A673 (cell line): ENCODE data around the gene NDUFB1. TPM values are rescaled to one million over a fixed set of nuclear protein-coding genes. Genes with fewer than 3 reads are reported as not detected.

Experiments used
- BruUV-seq: library from RNA; stranded (reverse); fragments of 400-500 nt; replicated peaks from 2 replicates; lab custom pipeline; 2021; lab: Mats Ljungman, UMichigan
- CTCF ChIA-PET: fragments of 300-600 bp; sonication (Branson Sonifier 250); formaldehyde crosslinking; loops from one replicate; lab custom pipeline; 2022; ENCODE audit warnings: antibody characterized with exemption; lab: Charles Lee
- POLR2A ChIA-PET: fragments of 300-600 bp; sonication (Branson Sonifier 250); formaldehyde crosslinking; loops from one replicate; lab custom pipeline; 2022; ENCODE audit warnings: antibody characterized with exemption; ENCODE audit not compliant: low non-redundant PET; lab: Charles Lee
- DNase-seq: peaks from one replicate; pipeline ENCODE4 v3.0.0-alpha.2; 2015; ENCODE audit warnings: low spot score
- H3K27ac ChIP-seq: fragments of 200-600 bp; sonication (generic); 2 replicates; pipeline ENCODE4 v1.5.1; 2016; ENCODE audit warnings: mixed run types, low read depth, mild to moderate bottlenecking, mixed read lengths, antibody characterized with exemption, low read length; ENCODE audit not compliant: poor library complexity, severe bottlenecking
- H3K27me3 ChIP-seq: fragments of 200-600 bp; sonication (generic); replicated peaks from 2 replicates; pipeline ENCODE4 v1.6.1; 2017; ENCODE audit warnings: mixed run types, low read depth, mild to moderate bottlenecking, mixed read lengths, antibody characterized with exemption, low read length; ENCODE audit not compliant: insufficient read depth, poor library complexity
- H3K36me3 ChIP-seq: fragments of 200-600 bp; sonication (generic); 2 replicates; pipeline ENCODE4 v1.6.1; 2016; ENCODE audit warnings: mixed run types, mild to moderate bottlenecking, mixed read lengths, antibody characterized with exemption, low read length; ENCODE audit not compliant: insufficient read depth, poor library complexity, severe bottlenecking
- H3K4me1 ChIP-seq: fragments of 200-600 bp; sonication (generic); 2 replicates; pipeline ENCODE4 v1.6.1; 2017; ENCODE audit warnings: mixed run types, mild to moderate bottlenecking, mixed read lengths, antibody characterized with exemption, low read length; ENCODE audit not compliant: insufficient read depth, poor library complexity, severe bottlenecking
- H3K4me3 ChIP-seq: fragments of 200-600 bp; sonication (generic); 2 replicates; pipeline ENCODE4 v1.5.1; 2016; ENCODE audit warnings: low read depth, mixed run types, mild to moderate bottlenecking, mixed read lengths, low read length; ENCODE audit not compliant: poor library complexity, severe bottlenecking
- H3K9me3 ChIP-seq: fragments of 200-600 bp; sonication (generic); 2 replicates; pipeline ENCODE4 v1.6.1; 2016; ENCODE audit warnings: mixed run types, low read depth, mild to moderate bottlenecking, mixed read lengths, antibody characterized with exemption, low read length; ENCODE audit not compliant: poor library complexity, severe bottlenecking
- EZH2 ChIP-seq: fragments of 200-600 bp; sonication (generic); IDR thresholded peaks from 2 replicates; pipeline ENCODE4 v1.6.1; 2017; ENCODE audit warnings: borderline replicate concordance, low read depth, mild to moderate bottlenecking, mixed read lengths, antibody characterized with exemption, low read length; ENCODE audit not compliant: poor library complexity, severe bottlenecking
- intact Hi-C: fragments of 100-400 bp; cut with micrococcal nuclease; formaldehyde crosslinking; loops from one replicate; pipeline ENCODE4 v1.10.0; 2022; ENCODE audit not compliant: unreplicated experiment
- total RNA-seq: library from RNA; stranded (reverse); gene quantifications from 2 replicates; pipeline ENCODE4 v1.2.3, GENCODE V29; 2021
- TF ChIP-seq, protein P1 (sequence below): fragments of 300-800, 200-600 bp; sonication (generic); conservative IDR thresholded peaks from 2 replicates; pipeline ENCODE4 v1.5.1; 2017; ENCODE audit warnings: low read depth, mild to moderate bottlenecking, antibody characterized with exemption, low read length, moderate library complexity, mixed read lengths

NDUFB1 gene
- total RNA-seq, 1 experiment from 2014 or later = 140 TPM

DNA sequence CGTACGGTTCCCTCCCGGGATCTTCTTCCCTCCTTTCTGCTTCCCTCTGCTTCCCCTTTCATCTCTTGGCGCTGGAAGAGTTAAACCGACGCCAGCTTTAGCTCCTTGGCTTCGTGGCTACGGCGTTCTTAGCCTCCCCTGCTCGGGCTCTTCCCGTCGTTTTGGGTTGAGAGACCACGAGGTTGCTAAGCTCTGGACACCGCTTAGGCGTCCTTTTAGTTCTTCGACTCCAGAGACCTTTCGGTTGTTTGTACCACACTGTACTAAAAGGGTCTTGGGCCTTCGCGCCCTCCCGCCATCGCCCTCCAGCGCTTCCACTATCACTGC, 808 bp upstream of the NDUFB1 start:
- ChIA-PET CTCF (interaction anchor here (2.1 kb wide), 1 partner anchor 16 kb away, joined by 19 read pairs; the partner anchor contains the start of gene ATXN3), POLR2A (interaction anchor here (0.7 to 1.0 kb wide), 2 partner anchors 613 to 855 kb away, joined by 5 read pairs; partner anchors contain the start of gene PPP4R3A)
- TF ChIP-seq EZH2 = no peak
- TF ChIP-seq, protein P1, sequence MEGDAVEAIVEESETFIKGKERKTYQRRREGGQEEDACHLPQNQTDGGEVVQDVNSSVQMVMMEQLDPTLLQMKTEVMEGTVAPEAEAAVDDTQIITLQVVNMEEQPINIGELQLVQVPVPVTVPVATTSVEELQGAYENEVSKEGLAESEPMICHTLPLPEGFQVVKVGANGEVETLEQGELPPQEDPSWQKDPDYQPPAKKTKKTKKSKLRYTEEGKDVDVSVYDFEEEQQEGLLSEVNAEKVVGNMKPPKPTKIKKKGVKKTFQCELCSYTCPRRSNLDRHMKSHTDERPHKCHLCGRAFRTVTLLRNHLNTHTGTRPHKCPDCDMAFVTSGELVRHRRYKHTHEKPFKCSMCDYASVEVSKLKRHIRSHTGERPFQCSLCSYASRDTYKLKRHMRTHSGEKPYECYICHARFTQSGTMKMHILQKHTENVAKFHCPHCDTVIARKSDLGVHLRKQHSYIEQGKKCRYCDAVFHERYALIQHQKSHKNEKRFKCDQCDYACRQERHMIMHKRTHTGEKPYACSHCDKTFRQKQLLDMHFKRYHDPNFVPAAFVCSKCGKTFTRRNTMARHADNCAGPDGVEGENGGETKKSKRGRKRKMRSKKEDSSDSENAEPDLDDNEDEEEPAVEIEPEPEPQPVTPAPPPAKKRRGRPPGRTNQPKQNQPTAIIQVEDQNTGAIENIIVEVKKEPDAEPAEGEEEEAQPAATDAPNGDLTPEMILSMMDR = no peak
- Histone ChIP-seq H3K36me3 (peaks cover 33% of the 10 kb centered on the region), H3K4me3 (peak overlapping the region; percentile 90), H3K9me3 (no peaks in the 10 kb centered on the region), H3K4me1 (peaks cover 8% of the 10 kb centered on the region), H3K27me3 (no peaks in the 10 kb centered on the region), H3K27ac (peak overlapping the region; percentile 99)
- peak; percentile 57 for DNase-seq
- BruUV-seq = no TSS peak
- intact Hi-C loops = no loop called here

DNA sequence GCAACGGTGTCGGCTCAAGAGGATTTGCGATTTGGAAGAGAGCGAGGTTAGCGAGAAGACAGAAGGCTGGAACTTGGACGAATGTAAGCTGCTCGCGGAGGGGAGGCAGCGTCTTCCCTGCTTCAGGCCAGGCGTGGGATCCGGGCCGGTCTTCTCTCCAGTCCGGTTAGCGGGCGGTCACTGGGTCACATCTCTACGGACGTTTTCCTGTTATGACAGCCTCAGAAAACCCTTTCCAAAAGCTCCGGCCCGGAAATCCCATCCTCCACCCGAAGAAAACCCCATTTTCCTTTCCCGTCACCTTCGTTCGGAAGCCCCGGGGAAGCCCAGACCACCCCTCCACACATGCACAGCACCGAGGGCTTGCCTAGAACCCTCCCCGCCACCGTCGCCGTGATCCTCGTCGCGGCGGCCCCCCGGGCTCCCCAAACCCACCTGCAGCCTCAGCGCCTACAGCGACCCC, 268 bp downstream of the NDUFB1 start:
- peaks cover 34% of the 10 kb centered on the region for H3K36me3 ChIP-seq
- H3K4me1 ChIP-seq = peaks cover 8% of the 10 kb centered on the region
- intact Hi-C loops = no loop called here
- POLR2A ChIA-PET = interaction anchor here (0.6 to 1.0 kb wide), 2 partner anchors 15 to 612 kb away, joined by 3 to 5 read pairs; partner anchors contain the start of gene PPP4R3A
- H3K27ac ChIP-seq = peak overlapping the region; percentile 99
- H3K9me3 ChIP-seq = no peaks in the 10 kb centered on the region
- H3K27me3 ChIP-seq = no peaks in the 10 kb centered on the region
- DNase-seq = peak; percentile 42
- TF ChIP-seq, protein P1 = no peak
- no peak for TF ChIP-seq EZH2
- TSS peak; percentile 63 for BruUV-seq
- CTCF ChIA-PET = interaction anchor here (2.1 kb wide), 1 partner anchor 14 kb away, joined by 19 read pairs; the partner anchor contains the start of gene ATXN3
- peak overlapping the region; percentile 90 for H3K4me3 ChIP-seq

DNA sequence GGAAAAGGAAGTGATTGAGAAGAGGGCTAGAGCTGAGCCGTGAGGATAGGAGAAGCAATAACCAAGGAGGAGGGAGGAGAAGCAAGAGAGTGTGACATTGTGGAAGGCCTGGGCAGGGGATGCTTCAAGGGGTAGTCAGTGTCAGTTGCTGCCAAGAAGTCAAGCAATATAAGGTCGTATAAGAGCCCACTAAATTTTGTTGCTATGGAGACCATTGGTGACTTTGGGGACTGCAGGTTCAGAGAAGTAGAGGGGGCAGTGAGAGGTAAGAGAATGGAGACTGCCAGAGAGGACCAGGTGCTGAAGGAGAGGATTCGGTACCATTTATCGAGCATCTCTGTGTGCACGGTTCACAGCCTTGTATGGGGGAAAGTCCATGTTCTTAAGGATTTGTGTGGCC, 12.0 kb downstream of the NDUFB1 start:
- Histone ChIP-seq H3K36me3 (no peaks in the 10 kb centered on the region), H3K27ac (no peak overlapping the region), H3K4me3 (no peak overlapping the region), H3K4me1 (peaks cover 5% of the 10 kb centered on the region), H3K27me3 (no peaks in the 10 kb centered on the region), H3K9me3 (no peaks in the 10 kb centered on the region)
- no TSS peak for BruUV-seq
- intact Hi-C loops = no loop called here
- ChIA-PET POLR2A (no interaction called here), CTCF (no interaction called here)
- no peak for DNase-seq
- TF ChIP-seq, protein P1 = no peak
- TF ChIP-seq EZH2 = no peak
